ENCODE data around the gene OR52E6. TPM values are rescaled to one million over a fixed set of nuclear protein-coding genes. Genes with fewer than 3 reads are reported as not detected.

OR52E6 gene
- total RNA-seq: not detected
- not detected for polyA plus RNA-seq (ENCODE audit: insufficient read length in 6 of 6)
- long read RNA-seq, donor 1: 0 reads
- long read RNA-seq, donor 2: 0 reads
- long read RNA-seq, donor 3: 0 reads
- long read RNA-seq, donor 4: 0 reads
- long read RNA-seq, donor 5: 0 reads
- long read RNA-seq, donor 6: 0 reads
- long read RNA-seq, donor 7: 0 reads
- long read RNA-seq, donor 8: 0 reads
- long read RNA-seq, donor 9: 0 reads
- long read RNA-seq, donor 10: 0 reads
- long read RNA-seq, donor 11: 0 reads
- long read RNA-seq, donor 12: 0 reads

DNA sequence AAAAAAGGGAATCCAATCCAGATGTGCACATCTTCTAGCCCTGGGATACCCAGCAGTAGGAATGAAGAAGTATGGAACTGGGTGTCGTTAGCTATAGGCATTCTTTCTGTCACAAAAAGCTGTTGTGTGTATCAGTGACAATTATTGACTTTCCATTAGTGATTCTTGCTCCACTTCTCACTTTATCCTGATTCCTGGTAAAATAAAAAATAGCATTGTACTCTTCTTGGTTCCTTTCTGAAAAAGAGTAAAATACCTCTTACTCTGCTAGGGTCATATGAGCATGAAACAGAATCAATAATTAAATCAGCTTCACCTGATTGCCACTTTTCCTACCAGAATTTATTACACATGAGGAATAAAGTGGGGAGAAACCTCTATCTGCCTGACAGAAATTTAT, at the start of gene OR52E6:
Gene OR52E6 (minus strand): TSS at position 101 of the 400 bp plus-strand sequence. CDS start 0 bp downstream, at position 101.
- Histone ChIP-seq H3K36me3 (no peaks in the 10 kb centered on the region), H3K27me3 (no peaks in the 10 kb centered on the region)

DNA sequence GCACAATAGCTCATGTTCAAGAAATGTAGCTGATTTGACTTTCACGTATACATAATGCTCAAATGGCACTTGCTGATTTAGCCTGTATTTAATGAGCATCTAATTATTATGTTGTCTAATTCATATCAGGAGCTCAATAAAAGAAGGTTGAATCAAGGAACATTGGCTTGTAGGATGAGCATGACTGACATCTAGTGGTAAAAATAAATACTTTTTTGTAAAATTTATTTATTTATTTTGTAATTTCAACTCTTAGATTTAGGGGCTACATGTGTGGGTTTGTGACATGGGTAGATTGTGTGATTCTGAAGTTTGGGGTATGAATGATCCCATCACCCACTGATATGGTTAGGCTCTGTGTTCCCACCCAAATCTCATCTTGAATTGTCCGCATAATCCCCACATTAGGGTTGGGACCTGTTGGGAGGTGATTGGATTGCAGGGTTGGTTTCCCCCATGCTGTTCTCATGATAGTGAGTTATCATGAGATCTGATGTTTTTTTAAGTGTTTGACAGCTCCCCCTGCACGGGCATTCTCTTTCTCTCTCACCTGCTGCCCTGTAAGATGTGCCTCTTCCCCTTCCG, 49.6 kb upstream of the OR52E6 start:
- Histone ChIP-seq H3K9me3 (no peaks in the 10 kb centered on the region), H3K4me1 (no peaks in the 10 kb centered on the region), H3K4me3 (no peak overlapping the region), H3K27me3 (no peaks in the 10 kb centered on the region), H3K36me3 (no peaks in the 10 kb centered on the region), H3K27ac (no peak overlapping the region)
- DNase-seq (peak in 1 of 4 donors; percentile 2), ATAC-seq (peak; percentile 16)
- TF ChIP-seq, protein P1, sequence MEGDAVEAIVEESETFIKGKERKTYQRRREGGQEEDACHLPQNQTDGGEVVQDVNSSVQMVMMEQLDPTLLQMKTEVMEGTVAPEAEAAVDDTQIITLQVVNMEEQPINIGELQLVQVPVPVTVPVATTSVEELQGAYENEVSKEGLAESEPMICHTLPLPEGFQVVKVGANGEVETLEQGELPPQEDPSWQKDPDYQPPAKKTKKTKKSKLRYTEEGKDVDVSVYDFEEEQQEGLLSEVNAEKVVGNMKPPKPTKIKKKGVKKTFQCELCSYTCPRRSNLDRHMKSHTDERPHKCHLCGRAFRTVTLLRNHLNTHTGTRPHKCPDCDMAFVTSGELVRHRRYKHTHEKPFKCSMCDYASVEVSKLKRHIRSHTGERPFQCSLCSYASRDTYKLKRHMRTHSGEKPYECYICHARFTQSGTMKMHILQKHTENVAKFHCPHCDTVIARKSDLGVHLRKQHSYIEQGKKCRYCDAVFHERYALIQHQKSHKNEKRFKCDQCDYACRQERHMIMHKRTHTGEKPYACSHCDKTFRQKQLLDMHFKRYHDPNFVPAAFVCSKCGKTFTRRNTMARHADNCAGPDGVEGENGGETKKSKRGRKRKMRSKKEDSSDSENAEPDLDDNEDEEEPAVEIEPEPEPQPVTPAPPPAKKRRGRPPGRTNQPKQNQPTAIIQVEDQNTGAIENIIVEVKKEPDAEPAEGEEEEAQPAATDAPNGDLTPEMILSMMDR (IDR thresholded peaks at IDR 0.05): peak in 1 of 2 donors; percentile 51
- intact Hi-C loops (cut with DNase I): no loop called here

More for the DNA sequence above, at the start of gene OR52E6:
- H3K4me1 ChIP-seq: no peaks in the 10 kb centered on the region
- DNase-seq: no peak
- no peak within 1 kb of the TSS for H3K27ac ChIP-seq
- ATAC-seq: no peak
- intact Hi-C loops (cut with DNase I): no loop called here
- no peaks in the 10 kb centered on the region for H3K9me3 ChIP-seq
- H3K4me3 ChIP-seq: no peak within 1 kb of the TSS
- TF ChIP-seq, protein P1 (IDR thresholded peaks at IDR 0.05): no peak

DNA sequence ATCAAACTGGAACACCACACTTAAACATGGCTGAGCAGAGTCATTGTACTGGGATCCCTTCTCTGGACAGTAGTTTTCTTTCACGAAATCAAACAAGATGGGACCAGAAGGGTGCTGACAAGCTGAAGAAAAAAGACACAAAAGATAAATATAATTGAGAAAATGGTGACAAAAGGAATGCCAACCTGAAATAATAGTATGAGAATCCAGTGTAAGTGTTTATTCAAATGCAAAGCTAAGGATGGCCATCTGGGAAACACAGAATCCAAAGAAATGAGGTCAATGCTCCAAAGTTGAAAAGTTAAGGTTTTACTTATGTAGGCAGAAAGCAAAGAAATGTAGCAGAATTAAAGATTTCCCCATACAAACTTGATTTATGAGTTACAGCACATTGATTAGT, 46.0 kb upstream of the OR52E6 start:
- intact Hi-C loops (cut with DNase I): no loop called here

DNA sequence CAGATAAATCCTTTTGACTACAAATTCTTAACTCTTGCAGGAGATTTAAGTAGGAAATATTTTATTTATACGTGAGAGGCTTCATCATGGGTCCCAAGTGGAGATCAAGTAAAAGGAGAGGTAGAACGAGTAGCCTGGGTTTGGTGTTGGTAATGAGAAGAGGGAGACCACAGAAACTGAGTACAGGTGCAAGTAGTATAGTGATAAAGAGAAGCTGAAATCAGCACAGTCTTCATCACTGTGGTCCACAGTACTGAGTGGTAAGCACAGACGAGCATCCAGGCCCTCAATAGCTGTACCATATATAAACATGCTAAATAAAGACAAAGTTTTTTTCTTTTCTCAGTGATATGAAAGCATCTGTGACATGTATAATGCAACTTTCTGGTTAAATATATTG, 45.5 kb upstream of the OR52E6 start:
- no peak for DNase-seq
- intact Hi-C loops (cut with DNase I): no loop called here
- H3K4me3 ChIP-seq: no peak overlapping the region
- no peaks in the 10 kb centered on the region for H3K27me3 ChIP-seq
- H3K9me3 ChIP-seq: no peaks in the 10 kb centered on the region
- H3K27ac ChIP-seq: no peak overlapping the region
- no peaks in the 10 kb centered on the region for H3K4me1 ChIP-seq
- ATAC-seq: no peak
- TF ChIP-seq, protein P1 (IDR thresholded peaks at IDR 0.05): no peak
- H3K36me3 ChIP-seq: no peaks in the 10 kb centered on the region

More for the DNA sequence above, 46.0 kb upstream of the OR52E6 start:
- Histone ChIP-seq H3K27me3 (no peaks in the 10 kb centered on the region), H3K27ac (no peak overlapping the region), H3K36me3 (no peaks in the 10 kb centered on the region), H3K9me3 (no peaks in the 10 kb centered on the region), H3K4me3 (no peak overlapping the region), H3K4me1 (no peaks in the 10 kb centered on the region)
- DNase-seq (no peak), ATAC-seq (no peak)
- TF ChIP-seq, protein P1 (IDR thresholded peaks at IDR 0.05): no peak

DNA sequence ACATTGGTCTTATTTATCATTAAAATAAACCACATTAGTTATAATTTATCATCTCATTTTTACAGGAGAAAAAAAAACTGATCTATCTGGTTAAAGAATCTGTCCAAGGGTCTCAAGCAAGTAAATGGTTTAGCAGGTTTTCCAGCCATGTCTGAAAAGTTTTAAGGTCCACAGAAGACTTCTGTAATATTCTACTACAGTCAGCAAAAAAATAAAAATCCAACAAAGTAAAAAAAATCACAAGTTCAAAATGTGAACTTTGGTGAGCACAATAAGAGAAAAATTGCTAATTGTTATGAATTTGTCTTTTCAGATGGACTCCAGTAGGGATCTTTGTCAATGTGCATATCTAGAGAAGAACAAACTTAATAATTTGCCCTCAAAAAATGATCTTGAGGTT, 40.1 kb upstream of the OR52E6 start:
- TF ChIP-seq, protein P1 (IDR thresholded peaks at IDR 0.05): no peak
- Histone ChIP-seq H3K4me1 (no peaks in the 10 kb centered on the region), H3K36me3 (no peaks in the 10 kb centered on the region), H3K9me3 (no peaks in the 10 kb centered on the region), H3K27ac (no peak overlapping the region), H3K27me3 (no peaks in the 10 kb centered on the region), H3K4me3 (no peak overlapping the region)
- intact Hi-C loops (cut with DNase I): no loop called here
- no peak for DNase-seq
- no peak for ATAC-seq

All from left lung (tissue), 14 donors.